NCI-H2081 treated with DMSO at 0.1 percent for 48 hours (cell line): ENCODE data around the gene GGTLC3.
"Not testable (repeated sequence)": the region's sequence is repeated elsewhere in the genome, so short reads cannot be mapped to it uniquely, and the experiment has no call there.

Experiments used
- DNase-seq: peaks from one replicate; lab custom pipeline; 2025; lab: John Stamatoyannopoulos, UW

GGTLC3 gene

GRCh38 chr22:18518061-18518460 is at the start of gene GGTLC3:
TSS of gene GGTLC3 (minus strand) at chr22:18518161. CDS start at chr22:18517897, 264 bp downstream.
- DNase-seq, result not testable (repeated sequence)

GRCh38 chr22:18560099-18560974 is 42.4 kb upstream of the GGTLC3 start:
- DNase-seq, result not testable (repeated sequence)

- DNase-seq, result not testable (repeated sequence)
These were observed 41.0 kb upstream of the GGTLC3 start for GRCh38 chr22:18558939-18559338.

- DNase-seq, result not testable (repeated sequence)
These were observed 40.6 kb upstream of the GGTLC3 start for GRCh38 chr22:18558516-18558915.

DNA sequence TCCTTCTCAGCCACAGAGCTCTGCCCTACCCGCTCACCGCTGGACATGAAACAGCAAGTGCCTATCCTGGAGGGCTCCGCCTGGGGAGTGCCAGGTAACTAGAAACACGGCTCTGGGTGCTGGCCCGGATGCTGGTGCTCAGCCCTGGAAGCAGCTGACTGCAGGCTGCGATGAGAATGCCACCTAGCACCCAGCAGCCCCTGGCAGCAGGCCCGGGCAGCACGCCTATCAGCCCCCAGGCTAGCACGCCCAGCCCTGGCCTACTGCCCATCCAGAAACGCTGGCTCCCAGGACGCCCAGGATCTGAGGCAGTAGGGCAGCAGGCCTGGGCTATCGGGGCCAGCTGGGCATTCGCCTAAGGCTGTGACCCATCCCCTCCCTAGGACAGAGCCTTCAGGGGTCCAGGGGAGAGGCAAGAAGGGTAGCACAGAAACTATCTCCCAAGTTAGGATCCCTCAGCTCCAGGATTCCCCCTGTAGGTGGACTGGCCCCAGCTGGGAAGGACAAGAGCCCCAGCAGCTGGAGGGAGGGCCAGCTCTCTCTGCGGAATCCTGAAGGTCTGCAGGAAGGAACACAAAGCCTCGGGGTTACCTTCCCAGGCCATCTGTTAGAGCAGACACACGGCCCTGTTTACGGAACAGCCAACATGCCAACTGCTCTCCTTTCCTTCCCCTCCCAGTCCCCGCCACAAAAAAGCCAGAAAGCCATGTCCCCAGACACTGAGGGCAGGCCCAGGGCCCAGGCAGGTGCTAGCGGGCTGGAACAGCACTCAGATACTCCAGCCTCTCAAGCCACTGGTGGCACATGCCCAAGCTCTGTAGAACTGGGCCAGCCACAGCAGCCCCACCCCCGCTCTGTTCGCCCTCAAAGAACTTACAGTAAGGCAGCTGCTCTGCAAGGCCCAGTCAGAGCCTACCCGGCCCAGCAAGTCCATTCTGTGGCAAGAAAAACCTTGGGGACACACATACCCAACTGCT is 36.6 kb upstream of the GGTLC3 start:
- DNase-seq, result not testable (repeated sequence)

DNA sequence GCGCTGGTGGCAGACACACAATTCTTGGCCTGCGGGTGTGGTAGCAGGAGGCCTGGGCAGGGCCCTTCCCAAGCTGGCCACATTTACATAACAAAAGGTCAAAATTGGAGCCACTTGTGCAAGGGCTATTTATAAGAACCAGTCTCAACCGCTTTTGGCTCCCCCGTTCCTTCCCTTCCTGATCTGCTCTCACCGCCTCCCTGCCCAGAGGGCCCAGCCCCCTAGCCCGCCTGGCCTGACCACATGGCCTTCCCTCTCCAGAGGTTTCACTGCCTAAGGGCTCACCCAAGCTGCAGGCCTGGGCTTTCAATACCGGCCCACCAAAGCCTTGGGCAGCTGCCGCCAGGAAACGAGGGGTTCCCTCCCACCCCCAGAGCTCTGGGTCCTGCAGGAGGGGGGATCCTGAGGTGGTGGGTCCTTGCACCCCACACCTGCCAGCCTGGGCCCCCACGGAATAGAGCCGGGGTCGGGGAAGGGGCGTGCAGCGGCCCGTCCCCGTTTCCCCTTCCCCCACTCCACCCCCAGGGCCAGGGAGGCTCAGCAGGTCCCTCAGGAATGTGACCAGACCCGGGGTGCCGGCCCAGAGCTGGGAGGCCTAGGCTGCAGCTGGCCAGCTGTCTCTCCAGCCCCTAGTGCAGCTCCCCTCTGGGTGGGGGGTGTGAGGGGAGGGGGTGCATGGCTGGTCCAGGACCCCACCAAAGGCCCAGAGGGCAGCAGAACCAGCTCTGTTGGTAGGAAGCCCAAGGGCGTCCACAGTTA is 35.1 kb upstream of the GGTLC3 start:
- DNase-seq, result not testable (repeated sequence)

GRCh38 chr22:18551046-18551445 is 33.1 kb upstream of the GGTLC3 start:
- DNase-seq, result not testable (repeated sequence)

DNA sequence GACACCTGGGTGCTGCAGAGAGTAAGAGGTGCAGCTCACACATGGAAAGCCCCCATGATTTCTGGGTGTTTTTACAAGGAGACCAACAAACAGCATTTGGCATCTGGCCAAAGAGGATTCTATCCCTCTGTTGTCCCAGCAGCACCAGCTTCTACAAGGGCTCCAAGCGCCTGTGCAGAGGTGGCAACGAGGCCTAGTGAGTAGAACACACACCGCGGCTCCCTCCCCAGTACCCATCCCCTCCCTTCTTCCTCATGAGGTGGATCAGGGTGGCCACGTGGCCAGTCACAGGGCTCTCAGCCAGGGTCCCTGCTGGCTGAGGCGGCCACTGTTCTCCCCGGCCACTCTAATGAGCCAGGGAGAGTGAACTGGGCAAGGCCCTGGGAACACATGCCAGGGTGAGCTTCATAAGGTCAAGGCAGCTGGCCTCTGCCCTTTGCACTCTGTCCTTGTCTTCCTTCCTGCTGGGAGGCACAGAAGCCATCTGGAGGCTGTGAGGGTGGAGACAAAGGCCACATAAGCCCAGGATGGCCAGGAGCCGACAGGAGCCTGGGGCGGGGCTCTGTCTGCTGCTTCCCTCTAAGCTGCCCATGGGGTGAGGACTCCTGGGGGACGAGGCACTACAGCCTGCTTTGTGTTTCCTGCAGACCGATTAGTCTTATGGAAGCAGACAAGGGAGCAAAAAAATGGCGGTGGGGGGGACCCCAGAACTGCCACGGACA is 31.7 kb upstream of the GGTLC3 start:
- not testable (repeated sequence) for DNase-seq

DNA sequence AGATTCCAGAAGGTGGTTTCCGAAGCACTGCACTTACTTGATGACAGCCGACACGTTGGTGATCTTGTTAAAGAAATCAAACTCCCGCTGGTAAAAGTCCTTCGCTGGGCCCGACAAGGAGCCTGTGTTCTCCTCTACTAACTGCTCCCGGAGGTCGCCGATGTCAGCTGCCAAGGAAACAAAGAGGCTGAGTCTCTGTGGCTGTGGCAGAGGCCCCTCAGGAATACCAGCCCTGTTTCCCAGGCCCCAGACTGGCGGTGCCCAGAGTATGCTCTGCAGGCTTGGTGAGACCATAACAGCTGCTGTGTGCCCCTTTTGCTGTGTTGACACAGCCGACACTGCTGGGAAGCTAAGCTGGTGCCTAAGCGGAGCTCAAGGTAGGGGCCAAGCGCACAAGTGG is 26.7 kb upstream of the GGTLC3 start:
- DNase-seq, result not testable (repeated sequence)

DNA sequence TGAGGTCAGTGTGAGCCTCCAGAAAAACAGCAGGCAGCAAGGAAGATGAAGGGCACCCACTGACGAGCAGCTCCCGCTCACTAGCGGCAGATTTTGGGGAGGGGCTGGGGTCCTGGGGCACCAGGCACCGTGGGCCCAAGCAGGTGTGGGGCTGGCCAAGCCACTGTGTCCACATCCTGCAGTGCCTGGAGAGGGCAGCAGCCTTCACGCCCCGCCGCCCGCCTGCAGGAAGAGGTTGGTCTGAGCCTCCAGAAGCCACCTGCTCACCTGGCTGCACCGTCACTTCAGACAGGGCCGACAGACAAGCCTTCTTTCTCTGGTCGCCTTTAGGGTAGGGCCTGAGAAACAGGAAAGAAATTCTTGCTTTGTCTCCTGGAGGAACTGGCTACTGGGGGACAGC is 25.4 kb upstream of the GGTLC3 start:
- not testable (repeated sequence) for DNase-seq

- DNase-seq, result not testable (repeated sequence)
These were observed 22.0 kb upstream of the GGTLC3 start for GRCh38 chr22:18539994-18540393.

GRCh38 chr22:18534315-18534714 is 16.4 kb upstream of the GGTLC3 start:
- DNase-seq, result not testable (repeated sequence)

DNA sequence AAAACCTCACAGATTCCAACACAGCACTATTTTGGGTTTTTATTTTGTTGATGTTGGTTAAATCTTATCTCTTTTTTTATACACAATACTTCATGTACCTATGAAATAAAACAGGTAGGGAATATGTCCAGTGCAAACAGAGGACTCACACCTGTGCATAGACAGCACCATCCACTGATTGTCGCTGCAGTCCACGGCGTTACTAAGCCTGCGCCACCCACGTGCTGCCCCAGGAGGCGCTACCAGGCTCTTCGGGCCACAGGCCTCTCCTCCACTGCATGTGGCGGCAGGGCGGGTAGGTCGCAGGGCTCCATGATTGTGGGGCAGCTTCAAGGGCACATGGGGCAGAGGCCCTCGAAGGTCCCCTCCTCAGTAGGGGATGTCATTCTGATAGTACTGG is 15.7 kb upstream of the GGTLC3 start:
- DNase-seq, result not testable (repeated sequence)

GRCh38 chr22:18529416-18530145 is 11.6 kb upstream of the GGTLC3 start:
- DNase-seq, result not testable (repeated sequence)

DNA sequence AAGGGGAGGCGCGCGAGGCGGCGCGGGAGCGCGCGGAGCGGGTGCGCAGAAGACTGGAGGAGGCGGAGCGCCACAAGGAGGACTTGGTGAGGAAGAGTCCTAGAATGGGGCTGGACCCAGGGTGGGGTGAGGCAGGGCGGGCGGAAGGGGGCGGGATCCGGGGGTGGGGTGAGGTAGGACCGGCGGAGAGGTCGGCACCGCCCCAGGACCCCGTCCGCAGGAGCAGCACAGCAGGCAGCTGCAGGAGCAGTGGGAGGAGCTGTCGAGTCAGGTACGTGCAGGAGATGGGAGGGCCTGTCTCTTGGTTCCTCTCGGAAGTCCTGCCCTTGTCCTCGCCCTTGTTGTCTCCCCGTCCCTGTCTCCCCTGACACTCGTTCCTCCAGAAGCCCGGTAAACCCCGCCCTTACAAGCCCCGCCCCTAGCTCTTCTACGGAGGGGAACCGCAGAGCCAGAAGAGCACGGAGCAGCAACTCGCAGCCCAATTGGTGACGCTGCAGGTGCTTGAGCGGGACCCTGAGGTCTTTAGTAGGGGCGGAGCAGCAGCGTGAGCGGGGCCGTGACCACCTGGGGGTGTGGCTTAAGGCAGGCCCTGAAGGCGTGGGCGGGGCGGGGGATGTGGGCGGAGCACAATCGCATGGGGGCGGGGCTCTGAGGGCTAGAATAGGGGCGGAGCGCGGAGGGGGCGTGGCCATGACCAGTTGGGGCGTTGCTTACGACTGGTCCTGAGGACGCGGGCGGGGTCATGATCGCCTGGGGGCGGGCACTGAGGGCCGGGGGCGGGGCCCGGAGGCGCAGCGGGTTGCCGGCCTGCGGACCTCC is 10.8 kb upstream of the GGTLC3 start:
- not testable (repeated sequence) for DNase-seq

DNA sequence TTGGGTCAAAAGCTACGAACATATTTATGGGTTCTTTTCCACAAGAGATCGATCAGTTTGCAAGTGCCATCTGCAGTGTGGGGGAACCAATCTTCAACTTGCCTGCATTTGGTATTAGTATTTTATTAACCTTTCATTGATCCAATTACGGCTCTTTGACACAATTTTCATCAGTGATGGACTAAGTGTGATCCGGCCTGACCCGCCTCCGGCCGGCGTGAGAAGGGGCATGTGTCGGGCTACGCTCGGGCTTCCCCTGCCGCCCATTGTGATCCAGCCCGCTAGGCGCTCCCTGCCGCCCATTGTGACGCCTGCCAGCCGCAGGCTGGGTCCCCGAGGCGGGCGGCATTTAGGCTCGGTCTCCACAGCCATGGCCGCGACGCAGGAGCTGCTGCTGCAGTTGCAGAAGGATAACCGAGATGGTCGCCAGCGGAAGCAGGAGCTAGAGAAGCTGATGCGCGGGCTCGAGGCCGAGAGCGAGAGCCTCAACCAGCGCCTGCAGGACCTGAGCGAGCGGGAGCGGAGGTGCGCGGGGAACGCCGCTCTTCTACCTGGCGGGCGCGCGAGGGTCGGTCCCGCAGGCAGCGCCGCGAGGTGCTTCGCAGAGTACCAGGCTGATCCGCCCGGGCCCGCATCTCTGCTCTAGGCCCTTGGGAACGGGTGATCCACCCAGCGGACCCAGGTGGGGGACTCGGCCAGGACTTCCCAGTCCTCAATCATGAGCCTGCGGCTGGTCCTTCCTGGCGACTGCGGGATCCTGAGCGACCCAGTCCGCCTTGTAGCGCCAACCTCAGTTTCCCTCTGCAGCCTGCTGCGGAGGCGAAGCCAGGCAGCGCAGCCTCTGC is 10.0 kb upstream of the GGTLC3 start, which contains the start of gene TMEM191B:
TMEM191B (plus strand) TSS at position 51 of the 845 bp plus-strand sequence; CDS start at position 230, 179 bp downstream.
- not testable (repeated sequence) for DNase-seq

DNA sequence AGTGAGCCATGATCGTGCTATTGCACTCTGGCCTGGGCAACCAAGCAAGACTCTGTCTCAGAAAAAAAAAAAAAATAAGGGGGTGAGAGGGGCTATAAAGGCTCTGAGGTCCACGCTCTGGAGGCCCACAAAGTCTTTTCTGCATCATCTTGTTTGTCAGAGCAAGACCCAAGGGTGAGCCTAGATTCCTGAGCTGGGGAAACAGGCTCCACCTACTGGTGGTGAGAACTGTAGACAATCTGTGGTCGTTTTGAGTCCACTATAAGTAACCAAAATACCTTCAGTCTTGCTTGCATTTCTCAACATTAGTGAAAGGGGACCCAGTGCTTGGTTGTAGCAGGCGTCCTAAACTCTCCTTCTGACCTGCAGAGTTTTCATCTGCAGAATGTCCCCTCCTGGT is 5.4 kb upstream of the GGTLC3 start:
- DNase-seq, result not testable (repeated sequence)

DNA sequence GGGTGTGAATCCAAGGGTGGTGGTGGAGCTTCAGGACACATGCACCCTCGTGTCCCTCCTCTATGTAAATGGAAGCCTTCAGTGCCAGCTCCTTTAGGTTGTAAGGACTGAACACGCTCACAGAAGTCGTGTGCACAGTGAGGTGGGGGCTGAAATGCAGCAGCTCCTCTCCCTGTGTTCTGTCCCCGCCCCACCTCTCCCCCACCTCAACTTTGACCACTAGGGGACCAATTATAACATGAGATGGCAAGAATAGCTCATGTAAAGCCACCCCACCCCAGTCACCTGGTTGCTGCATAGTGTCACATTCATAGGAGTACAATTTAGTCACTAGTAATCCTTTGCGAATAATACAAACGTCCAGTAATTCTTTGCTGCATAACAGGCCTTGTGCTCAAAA is 4.8 kb upstream of the GGTLC3 start:
- not testable (repeated sequence) for DNase-seq
